Vagina (tissue), 2 donors: ENCODE results near the gene RFX4.

Source experiments
- CTCF ChIP-seq, 3 experiments: fragments of 450-650 bp in 2 of 3; fragments of 200-600 bp in 1 of 3; sonication (generic) in 1 of 3; IDR thresholded peaks; one replicate each; pipeline ENCODE4 v1.5.1; 2017 to 2019; ENCODE audit warnings: antibody characterized with exemption in 3 of 3, mild to moderate bottlenecking in 2 of 3, moderate library complexity in 2 of 3
- POLR2AphosphoS5 ChIP-seq, 2 donors: sonication (generic); formaldehyde crosslinking; IDR thresholded peaks; one replicate each; pipeline ENCODE4 v1.9.0; 2017; ENCODE audit warnings: antibody characterized with exemption in 2 of 2, mild to moderate bottlenecking in 2 of 2, low read depth in 1 of 2; ENCODE audit not compliant: insufficient read depth in 1 of 2

GRCh38 chr12:106687672-106688071, 104.9 kb downstream of the RFX4 start:
- TF ChIP-seq POLR2AphosphoS5 (IDR thresholded peaks at IDR 0.05; ENCODE audit: insufficient read depth in 1 of 2, low read depth in 1 of 2): no peak
- TF ChIP-seq CTCF (IDR thresholded peaks at IDR 0.05): no peak
